OCI-LY7 (cell line): ENCODE measurements around the gene CARS1.

Experiments used
- EZH2phosphoT487 ChIP-seq: fragments of 200-600 bp; sonication (generic); IDR thresholded peaks from 2 replicates; pipeline ENCODE4 v1.6.1; 2018; ENCODE audit warnings: low read depth, borderline replicate concordance, mild to moderate bottlenecking, mixed run types, antibody characterized with exemption, low read length, moderate library complexity, mixed read lengths
- TF ChIP-seq, protein P1 (sequence below): fragments of 200-600 bp; sonication (generic); conservative IDR thresholded peaks from 2 replicates; pipeline ENCODE4 v1.5.1; 2014; ENCODE audit warnings: mild to moderate bottlenecking, antibody characterized with exemption, low read length, moderate library complexity, mixed read lengths

- no peak for TF ChIP-seq EZH2phosphoT487
- TF ChIP-seq, protein P1, sequence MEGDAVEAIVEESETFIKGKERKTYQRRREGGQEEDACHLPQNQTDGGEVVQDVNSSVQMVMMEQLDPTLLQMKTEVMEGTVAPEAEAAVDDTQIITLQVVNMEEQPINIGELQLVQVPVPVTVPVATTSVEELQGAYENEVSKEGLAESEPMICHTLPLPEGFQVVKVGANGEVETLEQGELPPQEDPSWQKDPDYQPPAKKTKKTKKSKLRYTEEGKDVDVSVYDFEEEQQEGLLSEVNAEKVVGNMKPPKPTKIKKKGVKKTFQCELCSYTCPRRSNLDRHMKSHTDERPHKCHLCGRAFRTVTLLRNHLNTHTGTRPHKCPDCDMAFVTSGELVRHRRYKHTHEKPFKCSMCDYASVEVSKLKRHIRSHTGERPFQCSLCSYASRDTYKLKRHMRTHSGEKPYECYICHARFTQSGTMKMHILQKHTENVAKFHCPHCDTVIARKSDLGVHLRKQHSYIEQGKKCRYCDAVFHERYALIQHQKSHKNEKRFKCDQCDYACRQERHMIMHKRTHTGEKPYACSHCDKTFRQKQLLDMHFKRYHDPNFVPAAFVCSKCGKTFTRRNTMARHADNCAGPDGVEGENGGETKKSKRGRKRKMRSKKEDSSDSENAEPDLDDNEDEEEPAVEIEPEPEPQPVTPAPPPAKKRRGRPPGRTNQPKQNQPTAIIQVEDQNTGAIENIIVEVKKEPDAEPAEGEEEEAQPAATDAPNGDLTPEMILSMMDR: no peak
Observed at GRCh38 chr11:2980168-2980840, 76.9 kb downstream of the CARS1 start.
